WTC11 (cell line): ENCODE data around the gene PRR23E. TPM values are rescaled to one million over a fixed set of nuclear protein-coding genes. Genes with fewer than 3 reads are reported as not detected.

Experiments
- ATAC-seq: fragments of 200-7000 bp; cut with Tn5 transposase; 2 replicates; pipeline ENCODE4 v1.10.0; 2021; ENCODE audit warnings: mild to moderate bottlenecking, moderate library complexity
- CTCF ChIA-PET: fragments of 300-600 bp; sonication (Branson Sonifier 250); formaldehyde crosslinking; loops from one replicate; lab custom pipeline; 2021; ENCODE audit warnings: antibody characterized with exemption; lab: Charles Lee
- POLR2A ChIA-PET: fragments of 350-600 bp; sonication (Branson Sonifier 250); formaldehyde crosslinking; loops from one replicate; lab custom pipeline; 2021; ENCODE audit warnings: antibody characterized with exemption; lab: Charles Lee
- DNase-seq: peaks from one replicate; pipeline ENCODE4 v3.0.0; 2021; ENCODE audit warnings: low spot score
- H3K27ac Mint-ChIP-seq: 2 replicates; pipeline ENCODE4 v1.8.0; 2021; ENCODE audit warnings: mixed read lengths
- H3K27me3 Mint-ChIP-seq: 2 replicates; pipeline ENCODE4 v1.8.0; 2021; ENCODE audit warnings: low read depth, mild to moderate bottlenecking, moderate library complexity, mixed read lengths
- H3K36me3 Mint-ChIP-seq: 2 replicates; pipeline ENCODE4 v1.8.0; 2021; ENCODE audit warnings: mixed read lengths
- H3K4me1 Mint-ChIP-seq: 2 replicates; pipeline ENCODE4 v1.8.0; 2022; ENCODE audit warnings: mixed read lengths
- H3K4me3 Mint-ChIP-seq: 2 replicates; pipeline ENCODE4 v1.8.0; 2021; ENCODE audit warnings: mild to moderate bottlenecking, moderate library complexity, mixed read lengths
- H3K9me3 Mint-ChIP-seq: 2 replicates; pipeline ENCODE4 v1.8.0; 2021; ENCODE audit warnings: mixed read lengths
- CREB1 ChIP-seq: sonication (generic); formaldehyde crosslinking; IDR thresholded peaks from 2 replicates; pipeline ENCODE4 v1.8.0; 2023; ENCODE audit warnings: mild to moderate bottlenecking, missing genetic modification reagents
- KAT7 ChIP-seq: sonication (generic); formaldehyde crosslinking; IDR thresholded peaks from 2 replicates; pipeline ENCODE4 v1.8.1; 2023; ENCODE audit warnings: missing genetic modification reagents, mild to moderate bottlenecking, borderline replicate concordance
- NR1H2 ChIP-seq: sonication (generic); formaldehyde crosslinking; IDR thresholded peaks from 2 replicates; pipeline ENCODE4 v1.9.0; 2021; ENCODE audit warnings: mild to moderate bottlenecking, moderate library complexity, missing genetic modification reagents
- SOX15 ChIP-seq: fragments of 250-450 bp; sonication (Bioruptor Pico); IDR thresholded peaks from 2 replicates; pipeline ENCODE4 v1.9.0; 2021; ENCODE audit warnings: mild to moderate bottlenecking
- TCF7 ChIP-seq: sonication (generic); formaldehyde crosslinking; IDR thresholded peaks from 2 replicates; pipeline ENCODE4 v1.8.0; 2022; ENCODE audit warnings: mild to moderate bottlenecking, low read depth, missing genetic modification reagents, moderate library complexity
- ZBTB21 ChIP-seq: sonication (generic); formaldehyde crosslinking; IDR thresholded peaks from 2 replicates; pipeline ENCODE4 v1.8.1; 2023; ENCODE audit warnings: mild to moderate bottlenecking, missing genetic modification reagents, borderline replicate concordance
- ZNF423 ChIP-seq: fragments of 250-450 bp; sonication (Bioruptor Pico); IDR thresholded peaks from 2 replicates; pipeline ENCODE4 v2.1.2; 2022; ENCODE audit warnings: mild to moderate bottlenecking, moderate library complexity
- total RNA-seq: library from RNA; stranded (reverse); gene quantifications from 3 replicates; pipeline ENCODE4 v1.2.3, GENCODE V29; 2021
- TF ChIP-seq, protein P1 (sequence below): sonication (generic); formaldehyde crosslinking; IDR thresholded peaks from 2 replicates; pipeline ENCODE4 v1.8.1; 2023; ENCODE audit warnings: mild to moderate bottlenecking, missing genetic modification reagents, borderline replicate concordance
- TF ChIP-seq, protein P2 (sequence below): sonication (generic); formaldehyde crosslinking; IDR thresholded peaks from 2 replicates; pipeline ENCODE4 v1.8.0; 2022; ENCODE audit warnings: missing genetic modification reagents
- TF ChIP-seq, protein P3 (sequence below): sonication (generic); formaldehyde crosslinking; IDR thresholded peaks from 2 replicates; pipeline ENCODE4 v1.8.0; 2022; ENCODE audit warnings: mild to moderate bottlenecking, missing genetic modification reagents
- TF ChIP-seq, protein P4 (sequence below): sonication (generic); formaldehyde crosslinking; IDR thresholded peaks from 2 replicates; pipeline ENCODE4 v1.8.1; 2023; ENCODE audit warnings: mild to moderate bottlenecking, moderate library complexity, missing genetic modification reagents
- TF ChIP-seq, protein P5 (sequence below): fragments of 250-450 bp; sonication (Bioruptor Pico); IDR thresholded peaks from 2 replicates; pipeline ENCODE4 v1.9.0; 2021; ENCODE audit warnings: mild to moderate bottlenecking
- TF ChIP-seq, protein P6 (sequence below): sonication (generic); formaldehyde crosslinking; IDR thresholded peaks from 2 replicates; pipeline ENCODE4 v1.8.0; 2023; ENCODE audit warnings: mild to moderate bottlenecking, missing genetic modification reagents
- TF ChIP-seq, protein P7 (sequence below): sonication (generic); formaldehyde crosslinking; IDR thresholded peaks from 2 replicates; pipeline ENCODE4 v1.8.1; 2023; ENCODE audit warnings: mild to moderate bottlenecking, missing genetic modification reagents

PRR23E gene
- total RNA-seq, 1 experiment from 2014 or later = not detected

DNA sequence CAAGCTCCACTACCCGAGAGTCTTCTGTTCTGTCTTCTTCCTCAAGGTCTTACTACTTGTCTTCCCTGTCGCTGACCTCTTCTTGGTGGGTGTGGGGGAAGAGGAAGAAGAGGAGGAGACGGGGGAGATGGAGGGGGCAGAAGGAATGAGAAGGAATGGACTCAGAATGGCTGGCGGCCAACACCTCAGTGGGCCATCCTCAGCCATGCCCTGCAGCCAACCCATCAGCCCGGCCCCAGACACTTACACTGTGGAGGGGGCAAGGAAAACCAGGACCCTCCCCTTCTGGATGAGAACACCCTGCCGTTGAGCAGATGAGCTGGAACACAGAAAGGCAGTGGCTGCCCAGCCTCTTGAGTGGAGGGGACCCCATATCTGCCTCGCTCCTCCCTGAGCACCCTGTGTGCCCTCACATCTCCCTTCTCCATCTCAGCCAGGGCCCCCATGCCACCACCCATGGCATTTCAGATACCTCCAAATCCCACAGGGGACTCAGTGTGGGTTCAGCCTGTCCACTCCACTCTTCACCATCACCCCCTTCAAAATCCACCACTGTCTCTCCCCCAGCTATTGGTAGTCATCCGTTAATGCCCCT, 45.5 kb upstream of the PRR23E start:
- ATAC-seq (no peak), DNase-seq (no peak)
- no peaks in the 10 kb centered on the region for H3K4me1 Mint-ChIP-seq
- no peaks in the 10 kb centered on the region; the same call in 1 of the 2 replicates for H3K27me3 Mint-ChIP-seq
- peaks cover 15% of the 10 kb centered on the region for H3K9me3 Mint-ChIP-seq
- CTCF ChIA-PET = interaction anchor here (0.6 kb wide), 1 partner anchor 464 kb away, joined by 4 read pairs; no protein-coding TSS in a partner anchor
- peaks cover 5% of the 10 kb centered on the region for H3K36me3 Mint-ChIP-seq
- no peak overlapping the region; the same call in 1 of the 2 replicates for H3K27ac Mint-ChIP-seq
- no peak overlapping the region for H3K4me3 Mint-ChIP-seq
- no peak for TF ChIP-seq ZBTB21
- TF ChIP-seq, protein P1, sequence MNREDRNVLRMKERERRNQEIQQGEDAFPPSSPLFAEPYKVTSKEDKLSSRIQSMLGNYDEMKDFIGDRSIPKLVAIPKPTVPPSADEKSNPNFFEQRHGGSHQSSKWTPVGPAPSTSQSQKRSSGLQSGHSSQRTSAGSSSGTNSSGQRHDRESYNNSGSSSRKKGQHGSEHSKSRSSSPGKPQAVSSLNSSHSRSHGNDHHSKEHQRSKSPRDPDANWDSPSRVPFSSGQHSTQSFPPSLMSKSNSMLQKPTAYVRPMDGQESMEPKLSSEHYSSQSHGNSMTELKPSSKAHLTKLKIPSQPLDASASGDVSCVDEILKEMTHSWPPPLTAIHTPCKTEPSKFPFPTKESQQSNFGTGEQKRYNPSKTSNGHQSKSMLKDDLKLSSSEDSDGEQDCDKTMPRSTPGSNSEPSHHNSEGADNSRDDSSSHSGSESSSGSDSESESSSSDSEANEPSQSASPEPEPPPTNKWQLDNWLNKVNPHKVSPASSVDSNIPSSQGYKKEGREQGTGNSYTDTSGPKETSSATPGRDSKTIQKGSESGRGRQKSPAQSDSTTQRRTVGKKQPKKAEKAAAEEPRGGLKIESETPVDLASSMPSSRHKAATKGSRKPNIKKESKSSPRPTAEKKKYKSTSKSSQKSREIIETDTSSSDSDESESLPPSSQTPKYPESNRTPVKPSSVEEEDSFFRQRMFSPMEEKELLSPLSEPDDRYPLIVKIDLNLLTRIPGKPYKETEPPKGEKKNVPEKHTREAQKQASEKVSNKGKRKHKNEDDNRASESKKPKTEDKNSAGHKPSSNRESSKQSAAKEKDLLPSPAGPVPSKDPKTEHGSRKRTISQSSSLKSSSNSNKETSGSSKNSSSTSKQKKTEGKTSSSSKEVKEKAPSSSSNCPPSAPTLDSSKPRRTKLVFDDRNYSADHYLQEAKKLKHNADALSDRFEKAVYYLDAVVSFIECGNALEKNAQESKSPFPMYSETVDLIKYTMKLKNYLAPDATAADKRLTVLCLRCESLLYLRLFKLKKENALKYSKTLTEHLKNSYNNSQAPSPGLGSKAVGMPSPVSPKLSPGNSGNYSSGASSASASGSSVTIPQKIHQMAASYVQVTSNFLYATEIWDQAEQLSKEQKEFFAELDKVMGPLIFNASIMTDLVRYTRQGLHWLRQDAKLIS (CRISPR knock-in tag) = no peak
- TF ChIP-seq KAT7 = no peak
- TF ChIP-seq, protein P2, sequence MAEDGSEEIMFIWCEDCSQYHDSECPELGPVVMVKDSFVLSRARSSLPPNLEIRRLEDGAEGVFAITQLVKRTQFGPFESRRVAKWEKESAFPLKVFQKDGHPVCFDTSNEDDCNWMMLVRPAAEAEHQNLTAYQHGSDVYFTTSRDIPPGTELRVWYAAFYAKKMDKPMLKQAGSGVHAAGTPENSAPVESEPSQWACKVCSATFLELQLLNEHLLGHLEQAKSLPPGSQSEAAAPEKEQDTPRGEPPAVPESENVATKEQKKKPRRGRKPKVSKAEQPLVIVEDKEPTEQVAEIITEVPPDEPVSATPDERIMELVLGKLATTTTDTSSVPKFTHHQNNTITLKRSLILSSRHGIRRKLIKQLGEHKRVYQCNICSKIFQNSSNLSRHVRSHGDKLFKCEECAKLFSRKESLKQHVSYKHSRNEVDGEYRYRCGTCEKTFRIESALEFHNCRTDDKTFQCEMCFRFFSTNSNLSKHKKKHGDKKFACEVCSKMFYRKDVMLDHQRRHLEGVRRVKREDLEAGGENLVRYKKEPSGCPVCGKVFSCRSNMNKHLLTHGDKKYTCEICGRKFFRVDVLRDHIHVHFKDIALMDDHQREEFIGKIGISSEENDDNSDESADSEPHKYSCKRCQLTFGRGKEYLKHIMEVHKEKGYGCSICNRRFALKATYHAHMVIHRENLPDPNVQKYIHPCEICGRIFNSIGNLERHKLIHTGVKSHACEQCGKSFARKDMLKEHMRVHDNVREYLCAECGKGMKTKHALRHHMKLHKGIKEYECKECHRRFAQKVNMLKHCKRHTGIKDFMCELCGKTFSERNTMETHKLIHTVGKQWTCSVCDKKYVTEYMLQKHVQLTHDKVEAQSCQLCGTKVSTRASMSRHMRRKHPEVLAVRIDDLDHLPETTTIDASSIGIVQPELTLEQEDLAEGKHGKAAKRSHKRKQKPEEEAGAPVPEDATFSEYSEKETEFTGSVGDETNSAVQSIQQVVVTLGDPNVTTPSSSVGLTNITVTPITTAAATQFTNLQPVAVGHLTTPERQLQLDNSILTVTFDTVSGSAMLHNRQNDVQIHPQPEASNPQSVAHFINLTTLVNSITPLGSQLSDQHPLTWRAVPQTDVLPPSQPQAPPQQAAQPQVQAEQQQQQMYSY (CRISPR knock-in tag) = no peak
- no peak for TF ChIP-seq TCF7 (CRISPR knock-in tag)
- no peak for TF ChIP-seq ZNF423
- TF ChIP-seq, protein P3, sequence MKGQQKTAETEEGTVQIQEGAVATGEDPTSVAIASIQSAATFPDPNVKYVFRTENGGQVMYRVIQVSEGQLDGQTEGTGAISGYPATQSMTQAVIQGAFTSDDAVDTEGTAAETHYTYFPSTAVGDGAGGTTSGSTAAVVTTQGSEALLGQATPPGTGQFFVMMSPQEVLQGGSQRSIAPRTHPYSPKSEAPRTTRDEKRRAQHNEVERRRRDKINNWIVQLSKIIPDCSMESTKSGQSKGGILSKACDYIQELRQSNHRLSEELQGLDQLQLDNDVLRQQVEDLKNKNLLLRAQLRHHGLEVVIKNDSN (CRISPR knock-in tag) = no peak
- TF ChIP-seq NR1H2 (CRISPR knock-in tag) = no peak
- TF ChIP-seq, protein P4, sequence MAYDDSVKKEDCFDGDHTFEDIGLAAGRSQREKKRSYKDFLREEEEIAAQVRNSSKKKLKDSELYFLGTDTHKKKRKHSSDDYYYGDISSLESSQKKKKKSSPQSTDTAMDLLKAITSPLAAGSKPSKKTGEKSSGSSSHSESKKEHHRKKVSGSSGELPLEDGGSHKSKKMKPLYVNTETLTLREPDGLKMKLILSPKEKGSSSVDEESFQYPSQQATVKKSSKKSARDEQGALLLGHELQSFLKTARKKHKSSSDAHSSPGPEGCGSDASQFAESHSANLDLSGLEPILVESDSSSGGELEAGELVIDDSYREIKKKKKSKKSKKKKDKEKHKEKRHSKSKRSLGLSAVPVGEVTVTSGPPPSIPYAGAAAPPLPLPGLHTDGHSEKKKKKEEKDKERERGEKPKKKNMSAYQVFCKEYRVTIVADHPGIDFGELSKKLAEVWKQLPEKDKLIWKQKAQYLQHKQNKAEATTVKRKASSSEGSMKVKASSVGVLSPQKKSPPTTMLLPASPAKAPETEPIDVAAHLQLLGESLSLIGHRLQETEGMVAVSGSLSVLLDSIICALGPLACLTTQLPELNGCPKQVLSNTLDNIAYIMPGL = no peak
- TF ChIP-seq, protein P5, sequence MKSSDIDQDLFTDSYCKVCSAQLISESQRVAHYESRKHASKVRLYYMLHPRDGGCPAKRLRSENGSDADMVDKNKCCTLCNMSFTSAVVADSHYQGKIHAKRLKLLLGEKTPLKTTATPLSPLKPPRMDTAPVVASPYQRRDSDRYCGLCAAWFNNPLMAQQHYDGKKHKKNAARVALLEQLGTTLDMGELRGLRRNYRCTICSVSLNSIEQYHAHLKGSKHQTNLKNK = no peak
- TF ChIP-seq, protein P6, sequence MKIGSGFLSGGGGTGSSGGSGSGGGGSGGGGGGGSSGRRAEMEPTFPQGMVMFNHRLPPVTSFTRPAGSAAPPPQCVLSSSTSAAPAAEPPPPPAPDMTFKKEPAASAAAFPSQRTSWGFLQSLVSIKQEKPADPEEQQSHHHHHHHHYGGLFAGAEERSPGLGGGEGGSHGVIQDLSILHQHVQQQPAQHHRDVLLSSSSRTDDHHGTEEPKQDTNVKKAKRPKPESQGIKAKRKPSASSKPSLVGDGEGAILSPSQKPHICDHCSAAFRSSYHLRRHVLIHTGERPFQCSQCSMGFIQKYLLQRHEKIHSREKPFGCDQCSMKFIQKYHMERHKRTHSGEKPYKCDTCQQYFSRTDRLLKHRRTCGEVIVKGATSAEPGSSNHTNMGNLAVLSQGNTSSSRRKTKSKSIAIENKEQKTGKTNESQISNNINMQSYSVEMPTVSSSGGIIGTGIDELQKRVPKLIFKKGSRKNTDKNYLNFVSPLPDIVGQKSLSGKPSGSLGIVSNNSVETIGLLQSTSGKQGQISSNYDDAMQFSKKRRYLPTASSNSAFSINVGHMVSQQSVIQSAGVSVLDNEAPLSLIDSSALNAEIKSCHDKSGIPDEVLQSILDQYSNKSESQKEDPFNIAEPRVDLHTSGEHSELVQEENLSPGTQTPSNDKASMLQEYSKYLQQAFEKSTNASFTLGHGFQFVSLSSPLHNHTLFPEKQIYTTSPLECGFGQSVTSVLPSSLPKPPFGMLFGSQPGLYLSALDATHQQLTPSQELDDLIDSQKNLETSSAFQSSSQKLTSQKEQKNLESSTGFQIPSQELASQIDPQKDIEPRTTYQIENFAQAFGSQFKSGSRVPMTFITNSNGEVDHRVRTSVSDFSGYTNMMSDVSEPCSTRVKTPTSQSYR (CRISPR knock-in tag) = no peak
- TF ChIP-seq SOX15 (CRISPR knock-in tag) = no peak
- no peak for TF ChIP-seq CREB1 (CRISPR knock-in tag)
- TF ChIP-seq, protein P7, sequence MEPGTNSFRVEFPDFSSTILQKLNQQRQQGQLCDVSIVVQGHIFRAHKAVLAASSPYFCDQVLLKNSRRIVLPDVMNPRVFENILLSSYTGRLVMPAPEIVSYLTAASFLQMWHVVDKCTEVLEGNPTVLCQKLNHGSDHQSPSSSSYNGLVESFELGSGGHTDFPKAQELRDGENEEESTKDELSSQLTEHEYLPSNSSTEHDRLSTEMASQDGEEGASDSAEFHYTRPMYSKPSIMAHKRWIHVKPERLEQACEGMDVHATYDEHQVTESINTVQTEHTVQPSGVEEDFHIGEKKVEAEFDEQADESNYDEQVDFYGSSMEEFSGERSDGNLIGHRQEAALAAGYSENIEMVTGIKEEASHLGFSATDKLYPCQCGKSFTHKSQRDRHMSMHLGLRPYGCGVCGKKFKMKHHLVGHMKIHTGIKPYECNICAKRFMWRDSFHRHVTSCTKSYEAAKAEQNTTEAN = no peak
- TF ChIP-seq, all 79 proteins: peak for 0
- POLR2A ChIA-PET = no interaction called here
